Stimulated activated CD4-positive, alpha-beta T cell treated with anti-CD3 and anti-CD28 coated beads, Interleukin-2, amount 100 ng/mL, for 24 hours (primary cell): ENCODE measurements around the gene LRRC46.
A peak's percentile ranks its signal among the peaks of the same experiment; 100 is the strongest.

Source experiments
- DNase-seq, 2 donors: peaks; one replicate each; pipeline ENCODE4 v3.0.0-alpha.2; 2020

The LRRC46 gene

GRCh38 chr17:47810200-47810821, 21.2 kb upstream of the LRRC46 start:
- peak in 1 of 2 donors; percentile 17 for DNase-seq

GRCh38 chr17:47810901-47811635, 20.4 kb upstream of the LRRC46 start:
- DNase-seq: no peak

GRCh38 chr17:47811709-47812108, 19.8 kb upstream of the LRRC46 start:
- no peak for DNase-seq

GRCh38 chr17:47812146-47812920, 19.1 kb upstream of the LRRC46 start:
- no peak for DNase-seq

- no peak for DNase-seq
These were observed 18.4 kb upstream of the LRRC46 start for GRCh38 chr17:47813077-47813476.

- no peak for DNase-seq
These were observed 17.9 kb upstream of the LRRC46 start for GRCh38 chr17:47813512-47814031.

GRCh38 chr17:47815106-47815918, 16.2 kb upstream of the LRRC46 start:
- no peak for DNase-seq

GRCh38 chr17:47816111-47816735, 15.2 kb upstream of the LRRC46 start:
- DNase-seq: no peak

- no peak for DNase-seq
These were observed 14.5 kb upstream of the LRRC46 start for GRCh38 chr17:47816947-47817346.

GRCh38 chr17:47818002-47818695, 13.3 kb upstream of the LRRC46 start:
- DNase-seq: no peak

- DNase-seq: no peak
These were observed 12.0 kb upstream of the LRRC46 start for GRCh38 chr17:47819475-47819874.

GRCh38 chr17:47820033-47820789, 11.3 kb upstream of the LRRC46 start:
- DNase-seq: no peak

GRCh38 chr17:47821031-47821423, 10.4 kb upstream of the LRRC46 start:
- no peak for DNase-seq

GRCh38 chr17:47821424-47822391, 9.8 kb upstream of the LRRC46 start, which contains the start of gene OSBPL7:
Gene OSBPL7 (minus strand): TSS chr17:47821794. CDS start chr17:47820278, 1,516 bp downstream.
- DNase-seq: peak; percentile 72 to 76

GRCh38 chr17:47822785-47823184, 8.7 kb upstream of the LRRC46 start:
- no peak for DNase-seq

GRCh38 chr17:47823519-47823918, 8.0 kb upstream of the LRRC46 start:
- no peak for DNase-seq

- DNase-seq: no peak
These were observed 1.6 kb upstream of the LRRC46 start for GRCh38 chr17:47829870-47830269.

- no peak for DNase-seq
These were observed 971 bp upstream of the LRRC46 start for GRCh38 chr17:47830396-47831002.

- DNase-seq: no peak
These were observed 461 bp downstream of the LRRC46 start for GRCh38 chr17:47831934-47832327.
